Skin epidermis (tissue), 12 donors: Measurements from ENCODE around the gene COL4A2.

Source experiments
- H3K27ac ChIP-seq, 21 experiments: fragments of 200-600 bp; sonication (generic) in 11 of 21; one replicate each; pipeline ENCODE4 v1.5.0; 2020; ENCODE audit warnings: mild to moderate bottlenecking in 3 of 21, inconsistent platforms in 2 of 21, moderate library complexity in 2 of 21
- H3K4me3 ChIP-seq, 7 experiments: fragments of 200-600 bp; sonication (generic) in 2 of 7; one replicate each; pipeline ENCODE4 v1.5.0; 2020; ENCODE audit warnings: inconsistent platforms in 2 of 7, mild to moderate bottlenecking in 2 of 7, moderate library complexity in 1 of 7

The COL4A2 gene

GRCh38 chr13:110365876-110366275, 58.8 kb downstream of the COL4A2 start:
- no peak overlapping the region for H3K4me3 ChIP-seq

GRCh38 chr13:110366733-110367132, 59.6 kb downstream of the COL4A2 start:
- peak overlapping the region in 3 of 21 experiments; percentile 4 to 18 (median 10) for H3K27ac ChIP-seq

More at GRCh38 chr13:110365876-110366275, 58.8 kb downstream of the COL4A2 start:
- H3K27ac ChIP-seq: no peak overlapping the region

GRCh38 chr13:110367620-110368019, 60.5 kb downstream of the COL4A2 start:
- Histone ChIP-seq H3K27ac (peak overlapping the region in 1 of 21 experiments; percentile 19), H3K4me3 (no peak overlapping the region)

More at GRCh38 chr13:110366733-110367132, 59.6 kb downstream of the COL4A2 start:
- no peak overlapping the region for H3K4me3 ChIP-seq

- Histone ChIP-seq H3K4me3 (no peak overlapping the region), H3K27ac (no peak overlapping the region)
Measured at GRCh38 chr13:110368408-110368807, 61.3 kb downstream of the COL4A2 start.

GRCh38 chr13:110369400-110369799, 62.3 kb downstream of the COL4A2 start:
- H3K27ac ChIP-seq: no peak overlapping the region
- H3K4me3 ChIP-seq: no peak overlapping the region

GRCh38 chr13:110371550-110372465, 64.7 kb downstream of the COL4A2 start:
- Histone ChIP-seq H3K27ac (peak overlapping the region in 6 of 21 experiments; percentile 14 to 35 (median 22)), H3K4me3 (no peak overlapping the region)

- peak overlapping the region in 2 of 21 experiments; percentile 16 to 35 for H3K27ac ChIP-seq
- H3K4me3 ChIP-seq: no peak overlapping the region
Measured at GRCh38 chr13:110372676-110373075, 65.6 kb downstream of the COL4A2 start.

GRCh38 chr13:110373617-110374016, 66.5 kb downstream of the COL4A2 start:
- no peak overlapping the region for H3K4me3 ChIP-seq
- H3K27ac ChIP-seq: peak overlapping the region in 1 of 21 experiments; percentile 29

- no peak overlapping the region for H3K4me3 ChIP-seq
- H3K27ac ChIP-seq: no peak overlapping the region
Measured at GRCh38 chr13:110374431-110375370, 67.6 kb downstream of the COL4A2 start.

GRCh38 chr13:110376120-110376519, 69.0 kb downstream of the COL4A2 start:
- no peak overlapping the region for H3K4me3 ChIP-seq
- no peak overlapping the region for H3K27ac ChIP-seq

GRCh38 chr13:110377178-110377825, 70.2 kb downstream of the COL4A2 start:
- Histone ChIP-seq H3K27ac (peak overlapping the region in 1 of 21 experiments; percentile 1), H3K4me3 (no peak overlapping the region)

GRCh38 chr13:110377826-110378201, 70.7 kb downstream of the COL4A2 start:
- peak overlapping the region in 3 of 21 experiments; percentile 1 to 38 (median 9) for H3K27ac ChIP-seq

GRCh38 chr13:110379358-110379757, 72.3 kb downstream of the COL4A2 start:
- H3K27ac ChIP-seq: peak overlapping the region in 1 of 21 experiments; percentile 41
- H3K4me3 ChIP-seq: no peak overlapping the region

More at GRCh38 chr13:110377826-110378201, 70.7 kb downstream of the COL4A2 start:
- no peak overlapping the region for H3K4me3 ChIP-seq

- Histone ChIP-seq H3K27ac (peak overlapping the region in 1 of 21 experiments; percentile 41), H3K4me3 (no peak overlapping the region)
Measured at GRCh38 chr13:110379905-110380341, 72.8 kb downstream of the COL4A2 start.

- Histone ChIP-seq H3K27ac (peak overlapping the region in 5 of 21 experiments; percentile 2 to 71 (median 36)), H3K4me3 (no peak overlapping the region)
Measured at GRCh38 chr13:110380359-110381028, 73.4 kb downstream of the COL4A2 start.

- Histone ChIP-seq H3K4me3 (no peak overlapping the region), H3K27ac (peak overlapping the region in 5 of 21 experiments; percentile 2 to 71 (median 36))
Measured at GRCh38 chr13:110381029-110381360, 73.9 kb downstream of the COL4A2 start.

- no peak overlapping the region for H3K4me3 ChIP-seq
- peak overlapping the region in 2 of 21 experiments; percentile 56 to 71 for H3K27ac ChIP-seq
Measured at GRCh38 chr13:110382229-110382628, 75.1 kb downstream of the COL4A2 start.

GRCh38 chr13:110382830-110383229, 75.7 kb downstream of the COL4A2 start:
- H3K4me3 ChIP-seq: no peak overlapping the region
- H3K27ac ChIP-seq: peak overlapping the region in 1 of 21 experiments; percentile 56
